ENCODE results near the gene ZNF532.
"Not testable (repeated sequence)": the region's sequence is repeated elsewhere in the genome, so short reads cannot be mapped to it uniquely, and the experiment has no call there.

The ZNF532 gene

GRCh38 chr18:59001166-59001565 is 136.5 kb downstream of the ZNF532 start:
- DNase-seq (ENCODE audit: low read depth in 2 of 2), result no peak

GRCh38 chr18:59001721-59002120 is 137.0 kb downstream of the ZNF532 start:
- DNase-seq (ENCODE audit: low read depth in 2 of 2), result no peak

GRCh38 chr18:59002974-59003594 is 138.4 kb downstream of the ZNF532 start:
- no peak for DNase-seq (ENCODE audit: low read depth in 2 of 2)

- DNase-seq (ENCODE audit: low read depth in 2 of 2), result no peak
Measured at GRCh38 chr18:59005262-59005661, 140.6 kb downstream of the ZNF532 start.

- DNase-seq (ENCODE audit: low read depth in 2 of 2), result no peak
Measured at GRCh38 chr18:59006461-59007067, 141.9 kb downstream of the ZNF532 start.

GRCh38 chr18:59008302-59008974 is 143.8 kb downstream of the ZNF532 start:
- DNase-seq (ENCODE audit: low read depth in 2 of 2), result no peak

GRCh38 chr18:59009846-59010245 is 145.2 kb downstream of the ZNF532 start:
- DNase-seq (ENCODE audit: low read depth in 2 of 2), result no peak

- no peak for DNase-seq (ENCODE audit: low read depth in 2 of 2)
Measured at GRCh38 chr18:59011289-59011688, 146.6 kb downstream of the ZNF532 start.

GRCh38 chr18:59011786-59012185 is 147.1 kb downstream of the ZNF532 start:
- DNase-seq (ENCODE audit: low read depth in 2 of 2), result no peak

GRCh38 chr18:59012815-59013705 is 148.4 kb downstream of the ZNF532 start:
- DNase-seq (ENCODE audit: low read depth in 2 of 2), result no peak

GRCh38 chr18:59013744-59014143 is 149.1 kb downstream of the ZNF532 start:
- no peak for DNase-seq (ENCODE audit: low read depth in 2 of 2)

- DNase-seq (ENCODE audit: low read depth in 2 of 2), result no peak
Measured at GRCh38 chr18:59015531-59016152, 151.0 kb downstream of the ZNF532 start.

GRCh38 chr18:59021500-59021899 is 156.8 kb downstream of the ZNF532 start:
- DNase-seq (ENCODE audit: low read depth in 2 of 2), result no peak

GRCh38 chr18:59022167-59022945 is 157.7 kb downstream of the ZNF532 start:
- DNase-seq (ENCODE audit: low read depth in 2 of 2), result no peak

- no peak for DNase-seq (ENCODE audit: low read depth in 2 of 2)
Measured at GRCh38 chr18:59024829-59025228, 160.2 kb downstream of the ZNF532 start.

GRCh38 chr18:59025532-59025931 is 160.9 kb downstream of the ZNF532 start:
- DNase-seq (ENCODE audit: low read depth in 2 of 2), result not testable (repeated sequence)

GRCh38 chr18:59026364-59026763 is 161.7 kb downstream of the ZNF532 start:
- no peak for DNase-seq (ENCODE audit: low read depth in 2 of 2)

GRCh38 chr18:59026831-59027410 is 162.2 kb downstream of the ZNF532 start:
- no peak for DNase-seq (ENCODE audit: low read depth in 2 of 2)

GRCh38 chr18:59029663-59030429 is 165.2 kb downstream of the ZNF532 start:
- no peak for DNase-seq (ENCODE audit: low read depth in 2 of 2)

GRCh38 chr18:59032308-59032707 is 167.6 kb downstream of the ZNF532 start:
- no peak for DNase-seq (ENCODE audit: low read depth in 2 of 2)
